HG03135 (cell line): ENCODE results near the gene PKP2.
"Not testable (repeated sequence)": the region's sequence is repeated elsewhere in the genome, so short reads cannot be mapped to it uniquely, and the experiment has no call there.

Source experiments
- ATAC-seq: cut with Tn5 transposase; IDR thresholded peaks from one replicate; pipeline ENCODE4 v1.9.1; 2021; ENCODE audit warnings: mild to moderate bottlenecking, moderate library complexity; ENCODE audit not compliant: unreplicated experiment

The PKP2 gene

DNA sequence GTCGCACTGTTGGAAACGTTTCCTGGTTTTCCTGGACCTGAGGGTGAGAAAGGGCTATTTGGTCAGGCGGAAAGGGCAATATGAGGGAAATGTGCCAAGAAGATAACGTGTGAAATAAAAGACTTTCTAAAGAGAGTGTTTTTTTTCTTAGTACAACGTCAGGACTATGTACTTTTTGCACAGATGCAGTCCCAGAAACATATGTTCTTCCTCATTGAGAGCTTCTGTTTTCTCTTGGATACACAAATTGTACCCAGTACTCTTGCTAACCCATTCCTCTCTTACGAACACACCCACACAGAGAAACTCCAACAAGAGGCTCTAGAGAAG, 669 bp upstream of the PKP2 start:
- no peak for ATAC-seq

DNA sequence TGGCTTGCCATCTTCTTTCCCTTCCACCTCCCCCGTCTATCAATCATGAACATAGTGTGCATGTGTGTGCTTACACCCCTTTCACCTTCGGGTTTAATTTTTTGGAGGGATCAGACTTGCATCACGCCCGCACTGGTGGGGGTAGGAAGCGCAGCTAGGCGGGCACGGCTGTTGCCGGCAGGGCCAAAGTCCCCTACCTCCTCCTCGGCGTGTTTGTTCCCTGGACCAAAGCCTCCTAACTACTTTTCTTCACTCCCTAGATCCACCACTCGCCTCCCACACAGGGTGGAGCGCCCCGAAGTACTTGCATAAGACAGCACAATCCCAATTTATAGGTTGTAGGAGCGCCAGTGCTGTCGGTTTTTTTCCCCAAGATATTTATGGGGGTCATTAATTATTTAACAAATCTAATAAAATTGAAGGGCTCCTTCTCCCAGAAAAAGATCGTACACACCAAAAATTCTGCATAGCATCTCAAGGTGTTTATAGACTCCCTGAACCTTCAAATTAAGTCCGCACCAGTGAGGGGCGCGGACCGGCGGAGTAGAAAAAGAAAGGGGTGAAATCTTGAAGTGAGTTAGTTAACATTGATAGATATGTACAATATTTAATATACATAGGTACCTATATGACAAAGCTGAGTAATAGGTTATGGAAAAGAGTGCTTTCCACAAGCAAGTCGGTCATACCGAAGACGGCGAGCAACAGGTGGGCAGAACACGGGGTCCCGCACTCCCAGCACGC, 717 bp downstream of the PKP2 start:
- ATAC-seq = no peak

DNA sequence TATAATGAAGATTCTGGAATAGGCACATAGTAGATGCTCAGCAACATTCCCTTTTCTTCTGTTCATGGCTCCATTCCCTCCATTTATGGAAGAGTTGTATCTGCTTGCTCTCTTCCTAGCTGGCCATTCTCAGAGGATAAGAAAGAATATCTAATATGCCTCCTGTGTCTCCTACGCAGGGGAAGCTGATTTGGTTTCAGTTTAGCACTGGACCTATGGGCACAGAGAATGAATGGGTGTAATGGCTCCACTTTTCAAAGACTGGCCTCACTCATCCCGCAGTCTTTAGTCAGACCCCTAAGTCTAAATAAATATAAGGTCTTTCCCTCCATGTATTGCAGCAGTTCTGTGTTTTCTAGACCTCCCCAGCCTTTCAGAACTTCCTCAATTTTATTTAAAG, 2.0 kb downstream of the PKP2 start:
- ATAC-seq = no peak

DNA sequence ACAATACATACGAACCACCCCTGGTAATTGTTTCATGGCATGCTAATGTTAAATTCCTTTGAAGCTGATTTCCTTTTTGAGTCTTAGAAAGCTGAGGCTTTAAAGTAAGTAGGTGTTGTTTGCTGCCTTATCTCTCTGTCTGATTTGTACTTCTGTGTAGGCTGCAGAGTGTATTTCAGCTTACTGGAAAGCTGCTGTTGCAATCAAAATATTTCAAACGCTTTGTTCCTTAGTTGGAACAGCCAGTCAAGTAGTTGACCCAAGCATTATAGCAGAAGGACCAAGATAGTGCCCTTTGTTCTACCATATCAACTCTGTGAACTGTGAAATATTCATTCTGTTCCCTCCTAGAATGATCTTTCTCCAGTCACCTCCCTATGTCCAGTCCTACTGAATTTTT, 3.1 kb downstream of the PKP2 start:
- no peak for ATAC-seq

DNA sequence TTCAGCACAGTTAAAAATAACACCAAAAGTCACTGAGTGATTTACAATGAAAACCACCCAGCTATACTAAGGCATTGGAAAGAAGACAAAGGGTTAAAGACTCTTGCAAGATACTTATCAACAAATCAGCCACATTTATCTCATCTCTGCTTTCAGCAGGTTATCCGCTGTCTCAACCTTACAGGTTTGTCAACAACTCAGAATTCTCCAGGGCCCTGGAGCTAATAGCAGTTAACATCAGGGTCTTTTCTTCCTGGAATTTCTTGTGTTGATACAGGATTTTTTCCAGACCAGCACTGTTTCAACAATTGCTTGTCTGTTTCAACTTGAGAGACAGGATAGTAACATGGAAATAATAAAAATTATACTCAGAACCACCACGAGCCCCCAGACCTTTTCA, 3.5 kb downstream of the PKP2 start:
- ATAC-seq = no peak

DNA sequence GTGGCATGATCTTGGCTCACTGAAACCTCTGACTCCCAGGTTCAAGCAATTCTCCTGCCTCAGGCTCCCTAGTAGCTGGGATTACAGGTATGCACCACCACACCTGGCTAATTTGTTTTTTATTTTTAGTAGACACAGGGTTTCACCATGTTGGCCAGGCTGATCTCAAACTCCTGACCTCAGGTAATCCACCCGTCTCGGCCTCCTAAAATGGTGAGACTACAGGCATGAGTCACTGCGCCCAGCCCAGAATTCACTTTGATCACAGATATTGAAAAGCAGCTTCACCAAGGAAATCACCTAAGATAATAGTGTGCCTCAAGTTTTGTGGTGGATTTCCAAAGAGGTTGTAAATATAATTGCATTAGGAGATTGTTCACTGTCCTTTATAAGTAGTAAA, 4.2 kb downstream of the PKP2 start:
- ATAC-seq = not testable (repeated sequence)

DNA sequence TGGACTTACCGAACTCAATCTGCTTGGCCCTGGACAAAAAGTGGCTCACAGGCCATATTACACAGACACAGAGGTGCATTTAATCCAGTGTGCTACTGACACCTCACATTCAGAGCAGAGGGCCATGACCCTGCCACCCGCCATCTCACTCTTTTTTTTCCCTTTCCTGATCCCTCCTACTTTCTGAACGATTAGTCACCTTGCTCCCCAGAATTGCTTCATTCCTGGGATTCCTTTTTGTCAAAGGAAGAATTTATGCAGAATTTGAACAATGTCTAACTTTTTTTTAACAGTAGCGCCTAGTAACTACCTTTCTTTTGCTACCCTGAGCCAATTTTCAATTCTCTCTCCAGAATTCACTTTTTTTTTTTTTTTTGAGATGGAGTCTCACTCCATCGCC, 4.6 kb downstream of the PKP2 start:
- no peak for ATAC-seq

DNA sequence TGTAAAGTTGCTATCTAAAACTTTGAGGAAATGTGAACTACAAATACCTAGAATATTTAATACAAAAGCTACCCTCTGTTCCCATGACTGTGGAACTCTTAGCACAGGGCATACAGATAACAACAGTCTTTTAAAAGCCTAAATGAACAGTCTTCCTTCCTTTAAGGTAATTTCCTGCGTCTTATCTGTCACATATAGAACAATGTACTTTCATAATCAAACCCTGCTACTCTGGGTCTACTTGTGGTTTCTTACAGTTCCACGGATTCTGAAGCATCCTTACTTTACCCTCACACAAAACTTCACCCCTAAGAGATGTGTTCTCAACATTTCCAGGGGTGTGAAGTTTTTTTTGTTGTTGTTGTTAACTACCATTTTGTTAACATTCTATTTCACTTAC, 5.1 kb downstream of the PKP2 start:
- ATAC-seq = no peak

DNA sequence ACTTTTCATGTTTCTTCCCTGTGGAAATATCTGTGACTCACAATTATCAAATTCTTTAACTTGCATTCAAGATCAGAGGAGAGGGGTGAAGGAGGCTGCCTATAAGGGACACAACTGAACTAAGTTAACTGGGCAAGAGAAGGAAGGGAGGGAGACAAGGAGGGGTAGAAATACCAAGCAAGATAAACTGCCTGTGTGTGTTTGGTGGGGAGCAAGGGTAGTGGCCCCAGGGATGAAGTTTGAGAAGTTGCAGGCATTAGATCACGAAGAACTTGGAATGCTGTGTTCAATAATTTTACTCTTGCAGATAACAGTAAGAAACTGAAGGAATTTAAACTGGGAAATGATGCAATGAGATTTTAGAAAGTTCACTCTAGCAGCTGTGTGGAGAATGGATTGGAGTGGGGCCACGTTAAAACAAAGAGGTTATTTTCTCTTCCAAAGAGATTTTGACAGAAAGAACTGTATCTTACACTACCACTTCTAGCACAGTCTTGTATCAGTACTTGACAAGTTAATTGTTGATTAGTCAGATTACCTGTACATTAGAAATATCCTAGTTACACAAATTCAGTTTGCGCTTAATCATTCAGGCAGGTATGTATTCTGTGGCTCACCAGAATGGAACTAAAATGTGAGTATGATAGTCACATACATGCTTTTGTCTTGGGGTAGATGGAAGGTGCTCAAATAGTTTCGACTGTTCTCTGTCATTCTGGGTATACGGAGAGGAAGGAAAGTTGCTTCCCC, 7.4 kb downstream of the PKP2 start:
- no peak for ATAC-seq

DNA sequence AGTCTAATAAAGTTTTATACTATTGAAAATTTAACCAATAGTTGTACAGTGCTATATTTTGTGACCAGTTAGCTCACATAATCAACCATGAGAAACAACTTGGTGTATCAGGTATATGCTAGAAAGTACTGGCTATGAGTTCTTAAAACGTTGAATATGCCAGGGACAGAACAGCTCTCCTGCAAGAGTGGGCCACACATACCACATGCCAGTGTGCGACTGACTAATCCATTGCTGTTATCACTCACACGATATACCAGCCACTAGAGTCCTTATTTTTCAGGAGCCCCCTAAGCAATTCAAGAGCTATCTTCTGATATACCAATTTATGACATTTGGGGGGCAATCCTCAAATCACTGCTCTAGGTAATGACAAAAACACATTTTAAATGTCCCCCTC, 9.5 kb downstream of the PKP2 start:
- ATAC-seq = no peak

DNA sequence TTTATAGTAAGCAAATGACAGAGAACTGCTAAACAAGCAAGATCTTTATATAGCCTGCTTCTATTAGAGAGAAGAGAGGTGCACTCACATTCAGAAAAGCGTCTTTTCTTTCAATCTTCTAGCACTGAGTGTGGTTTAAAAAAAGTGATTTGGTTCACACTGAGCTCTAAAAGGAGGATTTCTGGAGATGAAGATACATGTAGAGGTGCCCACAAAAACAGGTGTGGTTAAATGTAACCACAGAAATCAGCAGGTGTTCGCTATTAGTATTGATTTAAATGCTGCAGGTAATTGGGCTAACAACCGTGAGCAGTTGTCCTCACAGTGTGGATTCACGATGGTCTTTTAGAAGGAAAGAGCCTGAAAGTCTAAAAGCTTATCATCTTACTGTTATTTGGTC, 10.7 kb downstream of the PKP2 start:
- no peak for ATAC-seq

DNA sequence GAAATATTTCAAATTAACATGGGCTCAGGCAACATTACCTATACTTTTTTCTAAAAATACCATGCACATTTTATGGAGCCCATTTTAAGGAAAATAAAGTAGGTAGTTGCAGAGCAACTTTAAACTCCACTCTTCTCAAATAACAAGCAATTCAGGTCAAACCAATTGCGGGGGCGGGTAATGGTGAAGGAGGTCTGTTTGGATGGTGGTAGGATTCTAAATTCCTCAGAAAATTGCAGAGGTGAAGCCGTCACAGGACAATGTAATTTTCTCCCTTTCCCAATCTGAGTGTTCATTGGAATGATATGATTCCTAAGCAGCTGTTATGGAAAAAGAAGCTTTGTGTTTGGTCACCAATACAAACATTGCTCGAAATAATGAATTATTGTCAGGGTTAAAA, 11.6 kb downstream of the PKP2 start:
- ATAC-seq = no peak

DNA sequence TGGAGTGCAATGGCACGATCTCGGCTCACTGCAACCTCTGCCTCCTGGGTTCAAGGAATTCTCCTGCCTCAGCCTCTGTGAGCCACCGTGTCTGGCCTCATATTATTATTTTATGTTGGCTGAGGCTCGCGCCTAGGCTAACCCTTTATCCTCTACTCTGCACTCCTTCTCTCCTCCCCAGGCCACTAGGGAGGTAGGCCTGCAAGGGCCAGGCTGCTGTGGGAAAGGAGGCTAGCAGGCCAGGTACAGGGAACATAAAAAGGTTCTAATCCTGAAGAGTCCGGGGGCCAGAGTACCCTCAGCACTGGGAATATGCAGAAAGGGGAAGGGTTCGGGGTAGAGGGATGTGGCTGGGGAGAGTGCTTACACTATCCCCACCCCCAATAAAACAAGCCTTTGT, 14.9 kb downstream of the PKP2 start:
- ATAC-seq = no peak

DNA sequence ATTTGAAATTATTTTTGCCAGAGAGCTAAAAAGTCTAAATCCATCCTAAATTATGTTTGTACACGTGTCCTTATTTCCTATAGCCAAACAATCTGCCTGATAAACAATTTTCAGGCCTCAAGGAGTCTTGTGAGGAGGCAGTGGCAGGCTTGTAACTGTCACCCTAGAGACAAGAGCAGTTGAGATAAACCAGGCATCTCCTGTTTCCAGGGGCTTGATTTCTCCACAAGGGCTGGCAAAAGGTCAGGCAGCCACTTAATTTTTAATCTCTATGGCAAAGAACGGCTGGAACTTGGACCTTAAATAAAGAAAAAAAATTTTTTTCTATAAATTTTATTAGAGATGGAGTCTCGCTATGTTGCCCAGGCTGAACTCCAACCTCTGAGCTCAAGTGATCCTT, 15.5 kb downstream of the PKP2 start:
- no peak for ATAC-seq

DNA sequence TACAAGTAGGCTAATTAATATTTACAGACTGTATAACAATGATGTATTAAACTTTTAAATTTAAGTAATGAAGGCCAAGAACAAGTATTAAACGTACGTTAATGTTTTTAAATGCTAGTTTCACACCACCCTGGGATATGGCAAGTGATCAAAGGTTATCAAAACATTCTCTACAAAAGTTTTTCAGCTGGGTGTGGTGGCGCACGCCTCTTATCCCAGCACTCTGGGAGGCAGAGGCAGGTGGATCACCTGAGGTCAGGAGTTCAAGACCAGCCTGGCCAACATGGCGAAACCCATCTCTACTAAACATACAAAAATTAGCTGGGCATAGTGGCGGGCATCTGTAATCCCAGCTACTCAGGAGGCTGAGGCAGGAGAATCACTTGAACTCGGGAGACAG, 17.5 kb downstream of the PKP2 start:
- not testable (repeated sequence) for ATAC-seq

DNA sequence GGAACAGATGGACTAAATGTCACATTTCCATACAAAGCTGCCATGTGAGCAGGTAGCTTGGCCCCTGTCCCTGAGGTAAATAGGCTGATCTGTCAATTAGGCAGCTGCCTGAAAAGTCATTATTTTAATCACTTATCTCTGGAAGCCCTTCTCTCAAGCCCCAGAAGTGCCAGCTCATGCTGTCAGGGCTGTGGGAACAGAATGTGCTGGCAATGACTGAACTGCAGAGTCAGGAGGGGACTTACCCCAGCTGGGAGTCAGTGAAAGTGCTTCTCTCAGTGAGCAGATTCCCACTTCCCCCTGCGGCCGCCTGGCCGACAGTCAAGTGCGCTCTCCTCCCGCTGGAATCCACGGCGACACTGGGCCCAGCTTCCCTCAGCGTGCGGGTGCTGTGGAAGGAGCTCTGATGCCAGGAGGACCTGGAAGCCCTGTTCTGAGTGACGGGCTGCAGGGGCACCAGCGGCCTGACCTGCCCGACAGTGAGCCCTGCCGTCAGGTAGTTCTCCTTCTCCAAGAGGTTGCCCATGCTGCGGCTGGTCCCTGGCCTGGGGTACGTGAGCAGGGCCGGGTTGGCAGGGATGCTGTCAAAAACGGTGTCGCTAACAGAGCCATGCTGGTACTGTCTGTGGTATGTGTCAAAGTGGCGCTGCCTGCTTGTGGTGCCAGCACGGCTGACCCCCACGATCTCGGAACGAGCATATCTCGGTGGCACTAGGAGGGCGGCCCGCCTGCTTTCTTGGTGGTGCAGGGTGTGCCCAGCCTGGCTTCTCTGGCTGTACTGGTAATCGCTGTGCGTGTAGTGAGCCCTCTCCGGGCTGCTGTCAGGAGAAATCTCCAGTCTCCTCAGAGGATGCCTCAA, 18.7 kb downstream of the PKP2 start:
- no peak for ATAC-seq

DNA sequence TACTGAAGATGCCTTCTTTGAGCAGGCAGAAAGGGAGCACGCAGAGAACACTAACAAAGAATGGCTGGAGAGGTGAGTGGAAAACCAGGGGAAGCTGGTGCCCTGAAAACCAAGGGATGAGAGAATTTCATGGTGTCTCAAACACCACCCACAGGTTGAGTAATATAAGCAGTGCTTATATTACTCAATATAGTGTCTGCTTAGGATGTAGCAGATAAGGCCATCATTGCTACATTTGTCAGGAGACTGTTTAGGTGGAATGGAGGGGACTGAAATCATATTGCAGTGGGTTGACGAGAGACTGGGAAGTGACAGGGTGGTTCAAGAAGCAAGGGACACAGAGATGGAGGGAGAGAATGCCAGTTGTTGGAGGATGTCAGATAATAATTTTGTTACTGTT, 20.6 kb downstream of the PKP2 start:
- no peak for ATAC-seq

DNA sequence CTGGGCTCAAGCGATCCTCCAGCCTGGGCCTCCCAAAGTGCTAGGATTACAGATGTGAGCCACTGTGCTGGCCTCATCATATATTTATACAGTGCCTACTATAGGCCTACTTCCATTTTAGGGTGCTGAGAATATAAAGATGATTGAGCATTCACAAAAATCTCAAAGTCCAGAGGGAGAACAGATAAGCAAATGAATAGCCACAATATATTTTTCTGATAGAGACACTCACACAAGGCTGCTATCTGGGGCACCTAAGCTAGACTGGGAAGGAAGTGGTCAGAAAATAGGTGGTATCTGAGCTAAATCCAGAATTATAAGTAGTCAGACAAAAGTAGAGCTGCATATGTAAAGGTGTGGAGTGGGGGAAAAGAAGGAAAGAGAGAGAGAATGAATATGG, 21.6 kb downstream of the PKP2 start:
- no peak for ATAC-seq

DNA sequence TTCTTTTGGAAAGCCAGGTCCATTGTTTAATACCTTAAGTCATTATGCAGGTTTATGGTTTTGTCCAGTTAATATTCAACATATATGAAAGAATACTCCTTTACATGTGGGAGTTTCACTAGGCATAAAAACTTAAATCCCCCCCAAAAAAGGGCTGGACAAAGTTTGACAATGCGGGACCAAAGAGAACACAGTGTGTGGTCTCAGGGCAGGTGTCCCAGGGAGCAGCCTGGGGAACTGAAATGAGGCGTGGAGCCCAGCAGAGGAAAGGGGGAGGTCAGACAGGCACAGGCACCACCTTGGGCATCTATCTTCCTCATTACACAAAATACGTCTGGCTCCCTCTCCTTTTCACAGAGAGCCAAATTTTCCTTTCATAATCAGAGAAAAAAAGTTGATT, 22.5 kb downstream of the PKP2 start:
- ATAC-seq = no peak

DNA sequence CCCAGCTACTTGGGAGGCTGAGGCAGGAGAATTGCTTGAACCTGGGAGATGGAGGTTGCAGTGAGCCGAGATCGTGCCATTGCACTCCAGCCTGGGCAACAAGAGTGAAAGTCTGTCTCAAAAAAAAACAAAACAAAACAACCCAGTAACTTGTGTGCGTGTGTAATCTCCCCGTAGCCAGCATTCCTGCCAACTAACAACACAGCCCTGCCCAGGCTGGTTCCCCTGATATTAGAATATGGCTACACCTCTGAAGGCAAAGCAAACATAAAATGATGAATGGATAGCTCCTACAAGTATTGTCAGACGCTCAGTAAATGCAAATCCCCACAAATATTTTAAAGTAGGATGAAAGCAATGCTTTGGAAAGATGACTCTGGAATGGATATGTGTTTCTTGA, 24.2 kb downstream of the PKP2 start:
- ATAC-seq = not testable (repeated sequence)

DNA sequence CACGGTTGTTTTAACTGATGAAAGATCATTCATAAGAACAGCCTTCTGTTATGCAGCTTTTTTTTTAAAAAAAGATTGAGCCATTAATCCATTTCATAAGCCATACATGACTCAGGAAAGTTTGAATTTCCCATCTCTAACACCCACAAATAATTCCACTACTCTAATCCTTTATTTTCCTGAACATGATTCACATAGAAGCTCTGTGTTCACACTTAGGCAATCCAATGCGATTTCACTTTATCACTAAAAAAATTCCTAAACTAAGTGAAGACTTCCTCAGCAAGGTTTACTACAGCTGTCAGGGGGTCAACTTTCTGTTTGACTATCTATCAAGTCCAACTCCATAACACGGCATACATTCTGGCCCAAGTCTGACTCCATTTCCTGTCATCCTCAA, 25.9 kb downstream of the PKP2 start:
- no peak for ATAC-seq

DNA sequence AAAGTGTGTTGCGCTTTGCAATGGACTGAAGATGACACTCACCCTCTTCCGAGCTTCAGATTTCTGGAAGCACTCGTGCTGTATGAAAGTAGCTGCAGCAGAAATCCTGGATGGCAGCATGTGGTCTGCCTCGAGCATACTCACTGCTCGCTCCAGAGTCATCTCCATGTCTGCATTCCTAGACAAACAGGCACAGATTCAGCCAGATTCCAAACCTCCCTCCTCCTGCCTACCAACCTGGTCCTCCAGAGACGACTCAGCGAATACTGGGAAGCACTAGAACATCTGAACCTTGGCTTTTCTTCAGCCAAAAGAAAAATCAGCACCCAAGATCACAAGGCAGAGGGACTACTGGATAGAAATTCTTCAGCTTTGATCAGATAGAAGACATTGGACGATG, 27.7 kb downstream of the PKP2 start:
- no peak for ATAC-seq
